ENCODE measurements around the gene TEX44. TPM values are rescaled to one million over a fixed set of nuclear protein-coding genes. Genes with fewer than 3 reads are reported as not detected.

TEX44 gene
- total and polyA plus RNA-seq, 4 donors, result not detected

DNA sequence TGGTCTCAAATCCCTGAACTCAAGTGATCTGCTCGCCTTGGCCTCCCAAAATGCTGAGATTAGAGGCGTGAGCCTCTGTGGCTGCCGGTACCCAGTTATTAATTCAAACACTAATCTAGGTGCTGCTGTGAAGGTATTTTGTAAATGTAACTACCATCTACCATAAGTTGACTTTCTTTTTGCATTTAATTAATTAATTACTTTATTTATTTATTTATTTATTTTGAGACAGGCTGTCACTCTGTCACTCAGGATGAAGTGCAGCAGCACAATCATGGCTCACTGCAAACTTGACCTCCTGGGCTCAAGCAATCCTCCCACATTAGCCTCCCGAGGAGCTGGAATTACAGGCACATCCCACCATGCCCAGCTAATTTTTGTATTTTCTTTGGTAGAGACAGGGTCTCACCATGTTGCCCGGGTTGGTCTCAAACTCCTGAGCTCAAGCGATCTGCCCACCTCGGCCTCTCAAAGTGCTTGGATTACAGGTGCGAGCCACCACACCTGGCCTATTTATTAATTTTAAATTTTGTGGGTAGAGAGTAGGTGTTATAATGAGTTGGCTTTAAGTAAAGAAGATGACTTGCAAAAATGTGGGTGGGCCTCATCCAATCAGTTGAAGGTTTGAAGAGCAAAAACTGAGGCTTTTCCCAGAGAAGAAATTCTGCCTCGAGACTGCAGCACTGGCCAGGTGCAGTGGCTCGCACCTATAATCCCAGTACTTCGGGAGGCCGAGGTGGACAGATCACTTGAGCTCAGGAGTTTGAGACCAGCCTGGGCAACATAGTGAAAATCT is 45.2 kb upstream of the TEX44 start:
- ATAC-seq (ENCODE audit: insufficient read depth, low FRiP score) (no peak), DNase-seq (no peak)
- H3K4me1 ChIP-seq (ENCODE audit: control insufficient read depth in 5 of 5, insufficient read depth in 5 of 5, low read length in 5 of 5), result peaks cover 0 to 6% (median 0%) of the 10 kb centered on the region in 5 donors
- no peak overlapping the region for H3K27ac ChIP-seq (ENCODE audit: low read depth in 1 of 2, low read length in 1 of 2)
- peaks cover 0 to 4% (median 2%) of the 10 kb centered on the region in 4 donors for H3K9me3 ChIP-seq (ENCODE audit: control insufficient read depth in 4 of 4, insufficient read depth in 3 of 4, low read length in 3 of 4)
- H3K4me3 ChIP-seq, result no peak overlapping the region
- 95 to 97% methylated on average over 12 of the region's 12 CpGs for WGBS, 2 donors
- no peaks in the 10 kb centered on the region for H3K27me3 ChIP-seq (ENCODE audit: control insufficient read depth in 3 of 3, insufficient read depth in 3 of 3, low read length in 2 of 3)
- TF ChIP-seq, protein P1, sequence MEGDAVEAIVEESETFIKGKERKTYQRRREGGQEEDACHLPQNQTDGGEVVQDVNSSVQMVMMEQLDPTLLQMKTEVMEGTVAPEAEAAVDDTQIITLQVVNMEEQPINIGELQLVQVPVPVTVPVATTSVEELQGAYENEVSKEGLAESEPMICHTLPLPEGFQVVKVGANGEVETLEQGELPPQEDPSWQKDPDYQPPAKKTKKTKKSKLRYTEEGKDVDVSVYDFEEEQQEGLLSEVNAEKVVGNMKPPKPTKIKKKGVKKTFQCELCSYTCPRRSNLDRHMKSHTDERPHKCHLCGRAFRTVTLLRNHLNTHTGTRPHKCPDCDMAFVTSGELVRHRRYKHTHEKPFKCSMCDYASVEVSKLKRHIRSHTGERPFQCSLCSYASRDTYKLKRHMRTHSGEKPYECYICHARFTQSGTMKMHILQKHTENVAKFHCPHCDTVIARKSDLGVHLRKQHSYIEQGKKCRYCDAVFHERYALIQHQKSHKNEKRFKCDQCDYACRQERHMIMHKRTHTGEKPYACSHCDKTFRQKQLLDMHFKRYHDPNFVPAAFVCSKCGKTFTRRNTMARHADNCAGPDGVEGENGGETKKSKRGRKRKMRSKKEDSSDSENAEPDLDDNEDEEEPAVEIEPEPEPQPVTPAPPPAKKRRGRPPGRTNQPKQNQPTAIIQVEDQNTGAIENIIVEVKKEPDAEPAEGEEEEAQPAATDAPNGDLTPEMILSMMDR (IDR thresholded peaks at IDR 0.05; ENCODE audit: control extremely low read depth, extremely low read depth), result no peak
- H3K36me3 ChIP-seq (ENCODE audit: control insufficient read depth in 4 of 4, insufficient read depth in 4 of 4, low read length in 4 of 4), result no peaks in the 10 kb centered on the region
- no peak overlapping the region for H3K9ac ChIP-seq (ENCODE audit: insufficient read depth in 1 of 2, low read length in 2 of 2)

- no peaks in the 10 kb centered on the region for H3K27me3 ChIP-seq (ENCODE audit: control insufficient read depth in 3 of 3, insufficient read depth in 3 of 3, low read length in 2 of 3)
- H3K36me3 ChIP-seq (ENCODE audit: control insufficient read depth in 4 of 4, insufficient read depth in 4 of 4, low read length in 4 of 4), result no peaks in the 10 kb centered on the region
- peaks cover 0 to 6% (median 0%) of the 10 kb centered on the region in 5 donors for H3K4me1 ChIP-seq (ENCODE audit: control insufficient read depth in 5 of 5, insufficient read depth in 5 of 5, low read length in 5 of 5)
- no peak overlapping the region for H3K9ac ChIP-seq (ENCODE audit: insufficient read depth in 1 of 2, low read length in 2 of 2)
- H3K4me3 ChIP-seq, result no peak overlapping the region
- WGBS, 2 donors, result 65 to 83% methylated on average over 3 of the region's 3 CpGs
- DNase-seq (no peak), ATAC-seq (ENCODE audit: insufficient read depth, low FRiP score) (no peak)
- peaks cover 0 to 4% (median 2%) of the 10 kb centered on the region in 4 donors for H3K9me3 ChIP-seq (ENCODE audit: control insufficient read depth in 4 of 4, insufficient read depth in 3 of 4, low read length in 3 of 4)
- H3K27ac ChIP-seq (ENCODE audit: low read depth in 1 of 2, low read length in 1 of 2), result no peak overlapping the region
- TF ChIP-seq, protein P1 (IDR thresholded peaks at IDR 0.05; ENCODE audit: control extremely low read depth, extremely low read depth), result no peak
These were observed 43.9 kb upstream of the TEX44 start for GRCh38 chr2:231548752-231549151.

- H3K36me3 ChIP-seq (ENCODE audit: control insufficient read depth in 4 of 4, insufficient read depth in 4 of 4, low read length in 4 of 4), result no peaks in the 10 kb centered on the region
- 74% methylated on average over 13 of the region's 13 CpGs for WGBS, 2 donors
- H3K27ac ChIP-seq (ENCODE audit: low read depth in 1 of 2, low read length in 1 of 2), result no peak overlapping the region
- peaks cover 0 to 12% (median 5%) of the 10 kb centered on the region in 5 donors for H3K4me1 ChIP-seq (ENCODE audit: control insufficient read depth in 5 of 5, insufficient read depth in 5 of 5, low read length in 5 of 5)
- H3K9ac ChIP-seq (ENCODE audit: insufficient read depth in 1 of 2, low read length in 2 of 2), result no peak overlapping the region
- peaks cover 0 to 4% (median 2%) of the 10 kb centered on the region in 4 donors for H3K9me3 ChIP-seq (ENCODE audit: control insufficient read depth in 4 of 4, insufficient read depth in 3 of 4, low read length in 3 of 4)
- DNase-seq, result no peak
- no peaks in the 10 kb centered on the region for H3K27me3 ChIP-seq (ENCODE audit: control insufficient read depth in 3 of 3, insufficient read depth in 3 of 3, low read length in 2 of 3)
- no peak for ATAC-seq (ENCODE audit: insufficient read depth, low FRiP score)
- H3K4me3 ChIP-seq, result no peak overlapping the region
- TF ChIP-seq, protein P1 (IDR thresholded peaks at IDR 0.05; ENCODE audit: control extremely low read depth, extremely low read depth), result no peak
These were observed 43.0 kb upstream of the TEX44 start for GRCh38 chr2:231549446-231550239.
